Kidney (tissue), 14 donors: ENCODE results near the gene ROR1. TPM values are rescaled to one million over a fixed set of nuclear protein-coding genes. Genes with fewer than 3 reads are reported as not detected.

Experiments used
- DNase-seq, 5 donors: peaks; one replicate each; pipeline ENCODE4 v3.0.0-alpha.2; 2013 to 2020
- FAIRE-seq: peaks from 2 replicates; lab custom pipeline; 2012; peaks lifted over from hg19 to GRCh38; lab: Jason Lieb, UNC
- H3K27ac ChIP-seq, 2 donors: one replicate each; pipeline ENCODE4 v1.7.0; 2013; ENCODE audit warnings: low read depth in 2 of 2, low read length in 2 of 2, inconsistent platforms in 1 of 2
- H3K27me3 ChIP-seq: one replicate; pipeline ENCODE4 v1.7.1; 2013; ENCODE audit warnings: low read length, inconsistent platforms; ENCODE audit not compliant: control insufficient read depth, insufficient read depth
- H3K36me3 ChIP-seq, 3 donors: one replicate each; pipeline versions ENCODE4 v1.7.0 to v1.7.1; 2013; ENCODE audit warnings: low read length in 3 of 3, control low read depth in 1 of 3, inconsistent platforms in 1 of 3; ENCODE audit not compliant: insufficient read depth in 3 of 3, control insufficient read depth in 2 of 3
- H3K4me1 ChIP-seq, 3 donors: one replicate each; pipeline versions ENCODE4 v1.7.0 to v1.7.1; 2013; ENCODE audit warnings: low read length in 3 of 3, inconsistent platforms in 1 of 3, low read depth in 1 of 3; ENCODE audit not compliant: control insufficient read depth in 2 of 3, insufficient read depth in 2 of 3
- H3K4me3 ChIP-seq, 3 donors: one replicate each; pipeline versions ENCODE4 v1.7.0 to v1.8.1; 2013; ENCODE audit warnings: low read length in 3 of 3, control low read depth in 1 of 3, inconsistent platforms in 1 of 3
- H3K9ac ChIP-seq, 3 donors: one replicate each; pipeline versions ENCODE4 v1.7.0 to v1.7.1; 2013; ENCODE audit warnings: low read length in 3 of 3, control low read depth in 1 of 3, inconsistent platforms in 1 of 3
- H3K9me3 ChIP-seq, 3 donors: one replicate each; pipeline versions ENCODE4 v1.7.0 to v1.7.1; 2013; ENCODE audit warnings: low read length in 3 of 3, control low read depth in 1 of 3, inconsistent platforms in 1 of 3; ENCODE audit not compliant: control insufficient read depth in 2 of 3, insufficient read depth in 1 of 3
- intact Hi-C: fragments of 100-400 bp; cut with DNase I; formaldehyde crosslinking; loops from one replicate; pipeline ENCODE4 v1.11.1; 2022
- polyA plus RNA-seq: library from polyadenylated mRNA; stranded (reverse); fragments of 350-450 nt; fragmentation: Illumina TruSeq; extraction: RNeasy Lipid Tissue Mini Kit (QIAGEN cat#74804); gene quantifications from one replicate; pipeline ENCODE4 v1.2.3, GENCODE V29; 2014; ENCODE audit warnings: low read depth, low replicate concordance; ENCODE audit not compliant: insufficient read depth
- total RNA-seq: library from RNA; stranded (reverse); fragmentation: NEBNext Ultra II Directional; extraction: Animal tissue kit (Norgen Biotek cat#: 25700); gene quantifications from one replicate; pipeline ENCODE4 v1.2.1, GENCODE V29; 2021
- TF ChIP-seq, protein P1 (sequence below): IDR thresholded peaks from 3 replicates; pipeline ENCODE4 v1.5.1; 2012; ENCODE audit warnings: mild to moderate bottlenecking, moderate library complexity, borderline replicate concordance; ENCODE audit not compliant: insufficient read depth; ENCODE audit errors: extremely low read depth
- donor health status: control.
- donor health status: control.
- donor health status: control.
- donor health status: control.
- donor health status: control.
- donor health status: DM: yes; HTN: yes; CAD: no.
- donor health status: Normal renal cell carcinoma (clear cell type).

The ROR1 gene
- total and polyA plus RNA-seq, 2 donors from 2014 or later, result 0.77 to 8.0 TPM

DNA sequence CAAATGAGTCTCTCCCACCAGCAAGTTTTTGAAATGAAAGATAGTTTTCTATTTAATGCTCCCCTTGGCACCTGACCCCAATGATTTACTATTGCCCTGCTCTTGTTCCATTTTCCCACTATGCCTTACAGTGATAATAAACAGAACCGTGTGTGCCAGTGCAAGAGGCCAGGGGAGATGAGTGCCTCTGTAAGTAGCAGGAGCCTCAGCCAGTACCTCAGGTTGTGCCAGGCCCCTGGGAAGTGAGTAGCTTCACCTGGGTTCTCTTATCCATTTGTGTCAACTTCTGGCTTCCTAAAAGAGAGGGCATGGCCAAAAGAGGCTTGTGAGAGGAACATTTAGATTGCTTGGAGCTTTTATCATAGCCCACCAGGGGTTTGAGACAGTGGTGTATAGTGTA lies 3.4 kb upstream of the ROR1 start:
- peaks cover 0 to 4% (median 0%) of the 10 kb centered on the region in 3 donors for H3K4me1 ChIP-seq
- no peaks in the 10 kb centered on the region for H3K9me3 ChIP-seq
- FAIRE-seq, result no peak
- DNase-seq, result no peak
- H3K36me3 ChIP-seq, result no peaks in the 10 kb centered on the region
- no peak overlapping the region for H3K9ac ChIP-seq
- TF ChIP-seq, protein P1, sequence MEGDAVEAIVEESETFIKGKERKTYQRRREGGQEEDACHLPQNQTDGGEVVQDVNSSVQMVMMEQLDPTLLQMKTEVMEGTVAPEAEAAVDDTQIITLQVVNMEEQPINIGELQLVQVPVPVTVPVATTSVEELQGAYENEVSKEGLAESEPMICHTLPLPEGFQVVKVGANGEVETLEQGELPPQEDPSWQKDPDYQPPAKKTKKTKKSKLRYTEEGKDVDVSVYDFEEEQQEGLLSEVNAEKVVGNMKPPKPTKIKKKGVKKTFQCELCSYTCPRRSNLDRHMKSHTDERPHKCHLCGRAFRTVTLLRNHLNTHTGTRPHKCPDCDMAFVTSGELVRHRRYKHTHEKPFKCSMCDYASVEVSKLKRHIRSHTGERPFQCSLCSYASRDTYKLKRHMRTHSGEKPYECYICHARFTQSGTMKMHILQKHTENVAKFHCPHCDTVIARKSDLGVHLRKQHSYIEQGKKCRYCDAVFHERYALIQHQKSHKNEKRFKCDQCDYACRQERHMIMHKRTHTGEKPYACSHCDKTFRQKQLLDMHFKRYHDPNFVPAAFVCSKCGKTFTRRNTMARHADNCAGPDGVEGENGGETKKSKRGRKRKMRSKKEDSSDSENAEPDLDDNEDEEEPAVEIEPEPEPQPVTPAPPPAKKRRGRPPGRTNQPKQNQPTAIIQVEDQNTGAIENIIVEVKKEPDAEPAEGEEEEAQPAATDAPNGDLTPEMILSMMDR, result no peak
- H3K27me3 ChIP-seq, result no peaks in the 10 kb centered on the region
- intact Hi-C loops, result loop anchor here (10.0 kb wide), 1 partner anchor 364 kb away; no protein-coding TSS in a partner anchor
- H3K27ac ChIP-seq, result no peak overlapping the region
- no peak overlapping the region for H3K4me3 ChIP-seq

DNA sequence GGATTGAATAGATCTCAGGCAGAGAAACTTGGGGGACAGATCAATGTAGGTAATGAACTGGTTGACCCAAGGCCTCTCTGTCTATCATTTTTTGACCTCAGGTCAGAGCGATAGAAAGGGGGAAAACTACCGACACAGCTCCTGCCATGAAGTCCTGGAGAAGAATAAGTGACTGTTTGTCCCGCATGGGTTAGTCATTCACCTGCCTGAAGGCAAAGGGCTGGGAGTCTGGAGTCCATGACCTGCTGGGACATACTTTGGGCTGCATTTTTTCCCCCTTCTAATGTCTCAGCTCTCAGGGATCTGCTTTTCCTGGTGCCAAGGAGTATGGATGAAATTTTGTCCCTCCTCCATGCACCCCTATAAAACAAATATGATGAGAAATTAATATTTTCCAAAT lies 1.6 kb upstream of the ROR1 start:
- Histone ChIP-seq H3K27me3 (no peaks in the 10 kb centered on the region), H3K9ac (no peak overlapping the region), H3K4me3 (no peak overlapping the region), H3K27ac (no peak overlapping the region), H3K36me3 (no peaks in the 10 kb centered on the region), H3K9me3 (no peaks in the 10 kb centered on the region), H3K4me1 (peaks cover 0 to 4% (median 0%) of the 10 kb centered on the region in 3 donors)
- FAIRE-seq (no peak), DNase-seq (peak in 3 of 5 donors; percentile 31 to 65 (median 39))
- TF ChIP-seq, protein P1, result no peak
- intact Hi-C loops, result loop anchor here (10.0 kb wide), 1 partner anchor 363 kb away; no protein-coding TSS in a partner anchor

DNA sequence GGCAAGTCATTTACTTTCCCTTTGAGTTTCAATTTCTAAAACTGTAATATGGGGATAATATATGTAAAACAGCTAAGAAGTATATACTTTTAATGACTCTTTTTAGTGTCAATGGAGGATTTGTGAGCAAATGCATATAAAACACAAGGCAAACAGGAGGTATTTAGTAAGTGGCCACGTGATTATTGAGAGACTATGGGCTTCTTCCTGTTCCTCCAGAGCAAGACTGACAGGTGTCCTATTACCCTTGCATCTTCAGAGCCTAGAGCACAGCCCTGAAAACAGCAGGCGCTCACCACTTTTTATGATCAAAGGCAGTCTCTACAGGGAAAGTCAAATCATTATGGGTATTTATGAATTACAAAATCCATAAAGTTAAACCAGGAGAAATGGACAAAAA lies 941 bp upstream of the ROR1 start:
- no peak for FAIRE-seq
- Histone ChIP-seq H3K27ac (no peak overlapping the region), H3K4me3 (no peak overlapping the region), H3K9ac (no peak overlapping the region), H3K27me3 (no peaks in the 10 kb centered on the region), H3K4me1 (peaks cover 0 to 4% (median 0%) of the 10 kb centered on the region in 3 donors), H3K36me3 (no peaks in the 10 kb centered on the region), H3K9me3 (no peaks in the 10 kb centered on the region)
- DNase-seq, result no peak
- TF ChIP-seq, protein P1, result no peak
- intact Hi-C loops, result loop anchor here (10.0 kb wide), 1 partner anchor 362 kb away; no protein-coding TSS in a partner anchor

DNA sequence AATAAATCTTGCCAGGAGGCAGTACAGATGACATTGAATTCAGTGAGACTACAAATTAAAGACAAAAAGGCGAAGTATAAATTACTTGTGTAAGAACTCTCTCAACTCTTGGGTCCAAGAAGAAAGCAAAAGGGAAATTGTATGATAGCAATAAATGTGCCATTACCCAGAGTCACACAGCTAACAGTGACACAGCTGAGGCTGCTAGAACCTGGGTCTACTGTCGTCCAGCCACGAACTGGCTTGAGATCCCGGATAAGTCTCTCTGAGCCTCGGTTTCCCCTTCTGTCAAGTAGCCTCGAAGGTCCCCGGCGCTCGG lies 362 bp upstream of the ROR1 start:
- Histone ChIP-seq H3K27me3 (no peaks in the 10 kb centered on the region), H3K36me3 (no peaks in the 10 kb centered on the region), H3K27ac (peak overlapping the region in 1 of 2 donors; percentile 78), H3K9ac (peak overlapping the region in 1 of 3 donors; percentile 41), H3K9me3 (no peaks in the 10 kb centered on the region), H3K4me3 (peak overlapping the region; percentile 48 to 67 (median 57)), H3K4me1 (peaks cover 0 to 4% (median 0%) of the 10 kb centered on the region in 3 donors)
- DNase-seq (no peak), FAIRE-seq (no peak)
- intact Hi-C loops, result loop anchor here (10.0 kb wide), 1 partner anchor 361 kb away; no protein-coding TSS in a partner anchor
- TF ChIP-seq, protein P1, result no peak
